ENCODE results near the gene TICAM1.
"Not testable (repeated sequence)": the region's sequence is repeated elsewhere in the genome, so short reads cannot be mapped to it uniquely, and the experiment has no call there.

GRCh38 chr19:4845975-4846374, 14.5 kb upstream of the TICAM1 start:
- not testable (repeated sequence) for TF ChIP-seq CTCF (conservative IDR thresholded peaks at IDR 0.05; ENCODE audit: low read depth in 2 of 2); EZH2phosphoT487 (IDR thresholded peaks at IDR 0.05; ENCODE audit: unreplicated experiment); EZH2 (IDR thresholded peaks at IDR 0.05; ENCODE audit: low read depth, unreplicated experiment); POLR2AphosphoS5 (IDR thresholded peaks at IDR 0.05; ENCODE audit: low read depth)

Data from GM23338 (cell line).